Measurements from ENCODE around the gene RNF5.

Gene RNF5

DNA sequence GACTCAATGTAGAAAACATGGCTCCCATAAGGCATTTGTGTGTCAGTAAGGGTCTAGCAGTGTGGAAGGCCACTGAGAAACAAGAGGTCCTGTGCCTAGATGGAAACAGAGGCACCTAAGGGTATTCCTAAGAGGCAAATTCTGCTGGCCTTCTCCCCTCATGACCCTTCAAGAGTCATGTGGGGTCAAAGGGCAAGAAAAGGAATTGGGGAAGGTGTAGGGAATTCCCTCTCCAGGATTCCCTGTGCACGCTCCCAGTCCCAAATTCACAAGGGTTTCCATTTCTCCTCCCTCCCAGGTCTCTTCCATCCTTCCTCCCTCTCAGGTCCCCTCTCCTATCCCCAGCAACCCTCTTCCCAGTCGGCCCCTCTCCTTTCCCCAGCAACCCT, 2.9 kb upstream of the RNF5 start:
- Histone ChIP-seq H3K4me3 (ENCODE audit: low read length, poor library complexity, severe bottlenecking) (peak overlapping the region; percentile 88), H3K4me1 (ENCODE audit: insufficient read depth, low read length, poor library complexity, severe bottlenecking) (peaks cover 47% of the 10 kb centered on the region), H3K9ac (ENCODE audit: low read depth, low read length, poor library complexity, severe bottlenecking) (peak overlapping the region; percentile 98), H3F3A (ENCODE audit: low read depth) (peaks cover 4% of the 10 kb centered on the region; the same call in 1 of the 2 replicates), H2AFZ (ENCODE audit: low read length) (no peak overlapping the region), H3K9me2 (replicated peaks; ENCODE audit: low read depth, low read length) (no peaks in the 10 kb centered on the region), H3K36me3 (ENCODE audit: insufficient read depth, low read length) (no peaks in the 10 kb centered on the region), H3K4me2 (ENCODE audit: low read depth, low read length, poor library complexity, severe bottlenecking) (peak overlapping the region; percentile 85), H3K27me3 (ENCODE audit: insufficient read depth, low read length, poor library complexity, severe bottlenecking) (no peaks in the 10 kb centered on the region), H3K9me3 (ENCODE audit: insufficient read depth, low read depth, low read length) (no peaks in the 10 kb centered on the region), H3K79me2 (ENCODE audit: insufficient read depth, low read length) (peaks cover 52% of the 10 kb centered on the region), H4K20me1 (ENCODE audit: insufficient read depth, low read length, poor library complexity, severe bottlenecking) (no peaks in the 10 kb centered on the region)
- no peak for TF ChIP-seq EZH2phosphoT487 (IDR thresholded peaks at IDR 0.05; ENCODE audit: borderline replicate concordance)
- TF ChIP-seq, protein P1, sequence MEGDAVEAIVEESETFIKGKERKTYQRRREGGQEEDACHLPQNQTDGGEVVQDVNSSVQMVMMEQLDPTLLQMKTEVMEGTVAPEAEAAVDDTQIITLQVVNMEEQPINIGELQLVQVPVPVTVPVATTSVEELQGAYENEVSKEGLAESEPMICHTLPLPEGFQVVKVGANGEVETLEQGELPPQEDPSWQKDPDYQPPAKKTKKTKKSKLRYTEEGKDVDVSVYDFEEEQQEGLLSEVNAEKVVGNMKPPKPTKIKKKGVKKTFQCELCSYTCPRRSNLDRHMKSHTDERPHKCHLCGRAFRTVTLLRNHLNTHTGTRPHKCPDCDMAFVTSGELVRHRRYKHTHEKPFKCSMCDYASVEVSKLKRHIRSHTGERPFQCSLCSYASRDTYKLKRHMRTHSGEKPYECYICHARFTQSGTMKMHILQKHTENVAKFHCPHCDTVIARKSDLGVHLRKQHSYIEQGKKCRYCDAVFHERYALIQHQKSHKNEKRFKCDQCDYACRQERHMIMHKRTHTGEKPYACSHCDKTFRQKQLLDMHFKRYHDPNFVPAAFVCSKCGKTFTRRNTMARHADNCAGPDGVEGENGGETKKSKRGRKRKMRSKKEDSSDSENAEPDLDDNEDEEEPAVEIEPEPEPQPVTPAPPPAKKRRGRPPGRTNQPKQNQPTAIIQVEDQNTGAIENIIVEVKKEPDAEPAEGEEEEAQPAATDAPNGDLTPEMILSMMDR (conservative IDR thresholded peaks at IDR 0.05; ENCODE audit: low read length): no peak

DNA sequence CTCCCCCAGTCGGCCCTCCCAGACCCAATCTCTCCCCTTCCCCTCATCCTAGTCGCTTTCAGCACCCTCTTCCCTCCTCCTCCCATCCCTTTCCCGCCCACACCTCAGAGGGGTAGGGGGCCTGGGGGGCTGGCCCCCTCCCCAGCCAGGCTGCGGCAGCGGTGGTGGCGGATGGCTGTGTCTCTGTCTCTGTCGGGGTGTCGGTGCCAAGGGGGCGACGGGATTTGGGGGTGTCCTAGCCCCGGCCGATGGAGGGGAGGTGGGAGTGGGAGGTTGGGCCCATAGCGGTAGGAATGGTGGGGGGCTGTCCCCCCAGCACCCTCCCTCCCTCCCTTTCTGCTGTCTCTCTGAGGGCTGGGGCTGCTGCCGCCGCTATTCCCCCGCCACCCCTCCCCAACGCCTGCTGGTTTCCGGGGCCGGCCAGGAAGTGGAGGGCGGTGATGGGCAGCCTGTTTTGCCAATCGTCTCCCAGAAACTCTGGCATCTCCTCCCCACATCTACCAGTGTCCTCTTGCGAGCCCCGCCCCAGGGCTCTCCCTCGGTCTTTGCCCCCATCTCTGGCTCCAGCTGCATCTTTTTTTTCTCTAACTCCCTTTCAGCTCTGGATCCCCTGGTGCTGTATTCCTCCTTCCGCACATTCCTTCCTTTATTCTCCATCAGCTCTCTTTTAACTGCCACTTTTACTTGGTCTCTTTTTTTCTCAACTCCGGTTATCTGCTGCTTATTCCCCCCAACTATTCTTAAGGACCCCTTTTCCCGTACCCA, 2.3 kb upstream of the RNF5 start, which contains the start of gene AGPAT1:
TSS of gene AGPAT1 (minus strand) at position 374 of the 765 bp plus-strand sequence. CDS start 4,588 bp downstream, outside the sequence.
- Histone ChIP-seq H3K9me2 (replicated peaks; ENCODE audit: low read depth, low read length) (no peaks in the 10 kb centered on the region), H3K79me2 (ENCODE audit: insufficient read depth, low read length) (peaks cover 57% of the 10 kb centered on the region), H3K4me1 (ENCODE audit: insufficient read depth, low read length, poor library complexity, severe bottlenecking) (peaks cover 47% of the 10 kb centered on the region), H2AFZ (ENCODE audit: low read length) (peak within 1 kb of the TSS; percentile 74), H4K20me1 (ENCODE audit: insufficient read depth, low read length, poor library complexity, severe bottlenecking) (no peaks in the 10 kb centered on the region), H3K4me3 (ENCODE audit: low read length, poor library complexity, severe bottlenecking) (peak within 1 kb of the TSS; percentile 88), H3F3A (ENCODE audit: low read depth) (peaks cover 4% of the 10 kb centered on the region; the same call in 1 of the 2 replicates), H3K4me2 (ENCODE audit: low read depth, low read length, poor library complexity, severe bottlenecking) (peak within 1 kb of the TSS; percentile 88), H3K9ac (ENCODE audit: low read depth, low read length, poor library complexity, severe bottlenecking) (peak within 1 kb of the TSS; percentile 98), H3K9me3 (ENCODE audit: insufficient read depth, low read depth, low read length) (no peaks in the 10 kb centered on the region), H3K36me3 (ENCODE audit: insufficient read depth, low read length) (no peaks in the 10 kb centered on the region), H3K27me3 (ENCODE audit: insufficient read depth, low read length, poor library complexity, severe bottlenecking) (no peaks in the 10 kb centered on the region)
- TF ChIP-seq, protein P1 (conservative IDR thresholded peaks at IDR 0.05; ENCODE audit: low read length): no peak
- TF ChIP-seq EZH2phosphoT487 (IDR thresholded peaks at IDR 0.05; ENCODE audit: borderline replicate concordance): no peak

DNA sequence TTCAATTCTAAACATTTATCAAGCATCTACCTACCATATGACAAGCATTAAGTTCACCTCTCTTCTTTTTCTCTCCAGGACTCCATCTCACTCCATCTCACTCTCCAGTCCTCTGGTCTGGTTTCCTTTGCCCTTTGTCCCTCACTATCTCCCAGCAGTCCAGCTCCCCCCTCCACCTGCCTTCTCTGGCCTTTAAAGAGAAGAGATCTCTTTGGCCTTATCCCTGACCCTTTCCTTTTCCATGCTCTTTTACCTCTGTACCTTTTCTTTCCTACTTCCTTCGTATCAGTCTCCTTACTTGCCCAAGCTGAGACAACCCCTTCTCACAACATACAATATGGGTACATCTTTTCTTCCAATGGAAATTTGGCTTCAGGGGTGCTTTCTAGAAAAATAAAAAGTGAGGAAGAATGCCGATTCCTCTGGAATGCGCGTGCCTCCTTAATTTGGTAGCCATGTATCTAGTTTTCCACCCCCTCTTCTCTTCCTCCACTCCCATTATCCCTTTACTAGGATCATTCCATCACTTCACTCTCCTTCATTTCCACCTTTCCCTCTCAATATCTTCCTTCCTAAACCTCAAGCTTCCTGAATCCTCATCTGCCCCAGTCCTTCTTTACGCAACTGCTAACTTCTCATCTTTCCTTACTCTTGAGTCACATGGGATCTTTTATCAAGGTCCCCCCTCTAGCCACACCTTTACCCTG, 1.6 kb upstream of the RNF5 start:
- Histone ChIP-seq H3K4me2 (ENCODE audit: low read depth, low read length, poor library complexity, severe bottlenecking) (peak overlapping the region; percentile 88), H3F3A (ENCODE audit: low read depth) (peaks cover 4% of the 10 kb centered on the region; the same call in 1 of the 2 replicates), H4K20me1 (ENCODE audit: insufficient read depth, low read length, poor library complexity, severe bottlenecking) (no peaks in the 10 kb centered on the region), H3K4me1 (ENCODE audit: insufficient read depth, low read length, poor library complexity, severe bottlenecking) (peaks cover 47% of the 10 kb centered on the region), H3K9me3 (ENCODE audit: insufficient read depth, low read depth, low read length) (no peaks in the 10 kb centered on the region), H3K4me3 (ENCODE audit: low read length, poor library complexity, severe bottlenecking) (peak overlapping the region; percentile 88), H3K27me3 (ENCODE audit: insufficient read depth, low read length, poor library complexity, severe bottlenecking) (no peaks in the 10 kb centered on the region), H3K79me2 (ENCODE audit: insufficient read depth, low read length) (peaks cover 64% of the 10 kb centered on the region), H2AFZ (ENCODE audit: low read length) (no peak overlapping the region; the same call in 1 of the 2 replicates), H3K36me3 (ENCODE audit: insufficient read depth, low read length) (no peaks in the 10 kb centered on the region), H3K9me2 (replicated peaks; ENCODE audit: low read depth, low read length) (no peaks in the 10 kb centered on the region), H3K9ac (ENCODE audit: low read depth, low read length, poor library complexity, severe bottlenecking) (peak overlapping the region; percentile 98)
- no peak for TF ChIP-seq EZH2phosphoT487 (IDR thresholded peaks at IDR 0.05; ENCODE audit: borderline replicate concordance)
- TF ChIP-seq, protein P1 (conservative IDR thresholded peaks at IDR 0.05; ENCODE audit: low read length): no peak

Data from Loucy (cell line).